GM12872 (cell line): Measurements from ENCODE around the gene NKAIN2.

ENCODE experiments used
- CTCF ChIP-seq: IDR thresholded peaks from 3 replicates; pipeline ENCODE4 v1.5.1; 2011; ENCODE audit warnings: low read depth, mild to moderate bottlenecking, low read length, moderate library complexity; ENCODE audit not compliant: insufficient read depth

The NKAIN2 gene

GRCh38 chr6:124237911-124238310 is 434.2 kb downstream of the NKAIN2 start:
- no peak for TF ChIP-seq CTCF

- no peak for TF ChIP-seq CTCF
These were observed 451.4 kb downstream of the NKAIN2 start for GRCh38 chr6:124254941-124255685.

GRCh38 chr6:124260337-124260736 is 456.7 kb downstream of the NKAIN2 start:
- no peak for TF ChIP-seq CTCF

- TF ChIP-seq CTCF: no peak
These were observed 466.1 kb downstream of the NKAIN2 start for GRCh38 chr6:124269733-124270132.

GRCh38 chr6:124273701-124274100 is 470.0 kb downstream of the NKAIN2 start:
- no peak for TF ChIP-seq CTCF

GRCh38 chr6:124282541-124282940 is 478.9 kb downstream of the NKAIN2 start:
- TF ChIP-seq CTCF: no peak

GRCh38 chr6:124283486-124283885 is 479.8 kb downstream of the NKAIN2 start:
- no peak for TF ChIP-seq CTCF
